Mucosa of descending colon (tissue), 3 donors: ENCODE measurements around the gene HBM. TPM values are rescaled to one million over a fixed set of nuclear protein-coding genes. Genes with fewer than 3 reads are reported as not detected.

Experiments used
- ATAC-seq: fragments of 200-7000 bp; cut with Tn5 transposase; one replicate; pipeline ENCODE4 v1.9.1; 2020; ENCODE audit warnings: mild to moderate bottlenecking, moderate library complexity
- DNase-seq, 3 donors: peaks; one replicate each; pipeline ENCODE4 v3.0.0-alpha.2; 2020
- H3K36me3 ChIP-seq: fragments of 200-600 bp; one replicate; pipeline ENCODE4 v1.8.0; 2021; ENCODE audit warnings: low read depth, mild to moderate bottlenecking
- H3K4me1 ChIP-seq: fragments of 200-600 bp; one replicate; pipeline ENCODE4 v1.8.0; 2021; ENCODE audit warnings: low read depth, mild to moderate bottlenecking
- H3K4me3 ChIP-seq: fragments of 200-600 bp; one replicate; pipeline ENCODE4 v1.8.0; 2021; ENCODE audit warnings: mild to moderate bottlenecking
- H3K9me3 ChIP-seq: fragments of 200-600 bp; one replicate; pipeline ENCODE4 v1.8.0; 2021; ENCODE audit warnings: mild to moderate bottlenecking
- CTCF ChIP-seq: fragments of 200-600 bp; IDR thresholded peaks from one replicate; pipeline ENCODE4 v1.8.0; 2022; ENCODE audit warnings: antibody characterized with exemption, mild to moderate bottlenecking
- intact Hi-C, 2 donors: fragments of 100-400 bp; cut with DNase I in 1 of 2; cut with micrococcal nuclease in 1 of 2; formaldehyde crosslinking; loops; one replicate each; pipeline versions ENCODE4 v1.11.0 to v1.11.1; 2022; cut with DNase I, micrococcal nuclease
- total RNA-seq, 3 donors: library from RNA; stranded (reverse); fragmentation: NEBNext Ultra II Directional in 2 of 3; extraction: Animal tissue kit (Norgen Biotek cat#: 25700) in 2 of 3; gene quantifications; one replicate each; pipeline versions ENCODE4 v1.2.1 to v1.2.4, GENCODE V29; 2021 to 2023
- donor health status: DM: no; HTN: no; CAD: no; lungs with moderate emphysema.
- donor health status: DM: no; HTN: no; CAD: no.
- donor health status: DM: no; HTN: yes; CAD: no.

Gene HBM
- total RNA-seq, 3 donors from 2014 or later, result not detected

GRCh38 chr16:142405-142967 lies 23.3 kb upstream of the HBM start:
- Histone ChIP-seq H3K36me3 (no peaks in the 10 kb centered on the region), H3K4me3 (no peak overlapping the region), H3K4me1 (no peaks in the 10 kb centered on the region), H3K9me3 (no peaks in the 10 kb centered on the region)
- no peak for TF ChIP-seq CTCF
- no peak for DNase-seq
- intact Hi-C loops, result no loop called here
- no peak for ATAC-seq

GRCh38 chr16:143047-143446 lies 22.7 kb upstream of the HBM start:
- ATAC-seq, result no peak
- H3K9me3 ChIP-seq, result no peaks in the 10 kb centered on the region

GRCh38 chr16:143456-143855 lies 22.3 kb upstream of the HBM start:
- DNase-seq (no peak), ATAC-seq (no peak)
- Histone ChIP-seq H3K9me3 (no peaks in the 10 kb centered on the region), H3K4me1 (no peaks in the 10 kb centered on the region), H3K4me3 (no peak overlapping the region), H3K36me3 (no peaks in the 10 kb centered on the region)
- no peak for TF ChIP-seq CTCF
- intact Hi-C loops, result no loop called here

More at GRCh38 chr16:143047-143446, 22.7 kb upstream of the HBM start:
- DNase-seq, result no peak
- Histone ChIP-seq H3K4me1 (no peaks in the 10 kb centered on the region), H3K4me3 (no peak overlapping the region), H3K36me3 (no peaks in the 10 kb centered on the region)
- TF ChIP-seq CTCF, result no peak
- intact Hi-C loops, result no loop called here

GRCh38 chr16:144797-145252 lies 21.0 kb upstream of the HBM start:
- DNase-seq (no peak), ATAC-seq (no peak)
- intact Hi-C loops, result no loop called here
- Histone ChIP-seq H3K4me1 (no peaks in the 10 kb centered on the region), H3K9me3 (no peaks in the 10 kb centered on the region), H3K4me3 (no peak overlapping the region), H3K36me3 (no peaks in the 10 kb centered on the region)
- TF ChIP-seq CTCF, result no peak

- ATAC-seq, result no peak
- H3K36me3 ChIP-seq, result no peaks in the 10 kb centered on the region
- H3K4me1 ChIP-seq, result no peaks in the 10 kb centered on the region
- H3K9me3 ChIP-seq, result no peaks in the 10 kb centered on the region
- intact Hi-C loops, result no loop called here
- DNase-seq, result no peak
- no peak for TF ChIP-seq CTCF
- no peak overlapping the region for H3K4me3 ChIP-seq
These were observed 19.1 kb upstream of the HBM start for GRCh38 chr16:146646-147045.
